ENCODE measurements around the gene IL17RB.

The IL17RB gene

DNA sequence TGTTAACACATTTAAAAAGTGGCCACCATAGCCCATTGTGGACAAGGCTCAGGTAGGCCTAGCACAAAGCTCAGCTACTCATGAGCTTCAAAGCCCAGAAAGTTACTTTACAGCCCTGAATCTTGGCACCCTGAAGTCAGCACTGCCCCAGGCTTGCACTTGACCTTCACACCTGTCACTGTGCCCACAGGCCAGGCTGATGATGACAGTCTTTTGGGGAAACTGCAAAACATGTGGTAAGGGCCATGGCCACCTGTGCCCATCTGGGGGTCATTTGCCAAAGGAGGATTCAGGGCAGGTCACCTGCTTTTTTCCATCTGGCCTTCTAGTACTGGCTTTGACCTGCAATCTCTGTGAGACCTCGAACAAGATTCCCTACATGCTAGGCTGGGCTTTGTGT lies 11.1 kb upstream of the IL17RB start:
- CTCF ChIA-PET = no interaction called here
- TF ChIP-seq, protein P1, sequence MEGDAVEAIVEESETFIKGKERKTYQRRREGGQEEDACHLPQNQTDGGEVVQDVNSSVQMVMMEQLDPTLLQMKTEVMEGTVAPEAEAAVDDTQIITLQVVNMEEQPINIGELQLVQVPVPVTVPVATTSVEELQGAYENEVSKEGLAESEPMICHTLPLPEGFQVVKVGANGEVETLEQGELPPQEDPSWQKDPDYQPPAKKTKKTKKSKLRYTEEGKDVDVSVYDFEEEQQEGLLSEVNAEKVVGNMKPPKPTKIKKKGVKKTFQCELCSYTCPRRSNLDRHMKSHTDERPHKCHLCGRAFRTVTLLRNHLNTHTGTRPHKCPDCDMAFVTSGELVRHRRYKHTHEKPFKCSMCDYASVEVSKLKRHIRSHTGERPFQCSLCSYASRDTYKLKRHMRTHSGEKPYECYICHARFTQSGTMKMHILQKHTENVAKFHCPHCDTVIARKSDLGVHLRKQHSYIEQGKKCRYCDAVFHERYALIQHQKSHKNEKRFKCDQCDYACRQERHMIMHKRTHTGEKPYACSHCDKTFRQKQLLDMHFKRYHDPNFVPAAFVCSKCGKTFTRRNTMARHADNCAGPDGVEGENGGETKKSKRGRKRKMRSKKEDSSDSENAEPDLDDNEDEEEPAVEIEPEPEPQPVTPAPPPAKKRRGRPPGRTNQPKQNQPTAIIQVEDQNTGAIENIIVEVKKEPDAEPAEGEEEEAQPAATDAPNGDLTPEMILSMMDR (conservative IDR thresholded peaks at IDR 0.05; ENCODE audit: low read depth) = no peak
- no peak overlapping the region for H3K27ac ChIP-seq
- POLR2A ChIA-PET (ENCODE audit: low non-redundant PET) = no interaction called here
- DNase-seq (ENCODE audit: low spot score) = no peak

- no peak overlapping the region for H3K27ac ChIP-seq
- ChIA-PET POLR2A (ENCODE audit: low non-redundant PET) (no interaction called here), CTCF (no interaction called here)
- TF ChIP-seq, protein P1 (conservative IDR thresholded peaks at IDR 0.05; ENCODE audit: low read depth) = no peak
- no peak for DNase-seq (ENCODE audit: low spot score)
Observed at GRCh38 chr3:53836084-53836872, 10.1 kb upstream of the IL17RB start.

GRCh38 chr3:53837331-53837730 lies 9.0 kb upstream of the IL17RB start:
- POLR2A ChIA-PET (ENCODE audit: low non-redundant PET) = no interaction called here
- CTCF ChIA-PET = no interaction called here
- no peak overlapping the region for H3K27ac ChIP-seq
- DNase-seq (ENCODE audit: low spot score) = no peak
- TF ChIP-seq, protein P1 (conservative IDR thresholded peaks at IDR 0.05; ENCODE audit: low read depth) = no peak

GRCh38 chr3:53841296-53841695 lies 5.1 kb upstream of the IL17RB start:
- no peak for DNase-seq (ENCODE audit: low spot score)
- TF ChIP-seq, protein P1 (conservative IDR thresholded peaks at IDR 0.05; ENCODE audit: low read depth) = no peak
- H3K27ac ChIP-seq = no peak overlapping the region
- POLR2A ChIA-PET (ENCODE audit: low non-redundant PET) = no interaction called here
- CTCF ChIA-PET = no interaction called here

GRCh38 chr3:53842436-53843194 lies 3.8 kb upstream of the IL17RB start:
- ChIA-PET CTCF (interaction anchor here (0.6 kb wide), 2 partner anchors 11 to 315 kb away, joined by 3 read pairs; no protein-coding TSS in a partner anchor), POLR2A (ENCODE audit: low non-redundant PET) (no interaction called here)
- no peak overlapping the region for H3K27ac ChIP-seq
- TF ChIP-seq, protein P1 (conservative IDR thresholded peaks at IDR 0.05; ENCODE audit: low read depth) = no peak
- DNase-seq (ENCODE audit: low spot score) = no peak

DNA sequence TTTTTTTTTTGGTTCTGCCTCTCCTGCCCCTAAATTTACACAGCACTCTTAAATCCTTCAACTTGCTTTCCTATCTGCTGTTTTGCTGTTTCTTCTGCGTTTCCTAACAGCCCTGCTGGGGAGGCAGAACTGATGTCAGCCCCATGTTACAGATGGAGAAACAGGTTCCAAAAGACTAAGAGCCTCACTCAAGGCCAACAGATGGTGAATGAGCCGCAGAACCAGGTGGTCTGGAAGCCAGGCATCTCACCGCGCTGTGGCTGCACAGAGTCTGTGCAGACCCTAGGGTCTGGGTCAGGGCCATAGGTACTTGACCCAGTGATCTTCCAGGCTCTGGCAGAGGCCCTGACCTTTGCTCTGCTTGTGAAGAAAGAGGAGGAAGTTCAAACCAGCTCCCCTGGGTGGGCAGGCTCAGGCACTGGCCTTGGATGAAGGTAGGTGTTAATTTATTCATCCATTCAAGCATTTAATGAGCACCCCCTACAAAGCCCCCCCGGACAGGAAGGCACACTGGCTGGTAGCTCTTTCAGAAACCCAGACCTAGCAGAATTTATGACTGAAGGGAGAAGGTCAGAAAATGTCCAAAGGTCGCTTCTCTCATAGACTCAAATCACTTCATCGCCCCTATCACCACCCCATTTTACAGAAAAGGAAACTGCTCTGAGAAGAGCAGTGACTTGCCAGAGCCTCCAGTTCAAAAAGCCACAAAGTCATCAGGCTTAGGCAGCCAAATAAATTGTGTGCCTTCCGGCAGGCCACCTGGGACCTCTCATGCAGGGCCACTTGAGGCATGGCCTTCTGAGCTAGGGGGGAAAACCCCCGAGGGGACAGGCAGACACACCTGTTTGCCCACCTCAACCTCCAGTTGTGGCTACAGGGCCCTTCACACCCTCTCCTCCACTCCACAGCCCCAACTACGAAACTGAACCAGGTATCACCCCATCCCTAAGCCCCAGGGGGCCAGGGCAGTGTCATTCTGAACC lies 2.9 kb upstream of the IL17RB start:
- TF ChIP-seq, protein P1 (conservative IDR thresholded peaks at IDR 0.05; ENCODE audit: low read depth) = no peak
- CTCF ChIA-PET = interaction anchor here (0.7 kb wide), 1 partner anchor 1005 kb away, joined by 5 read pairs; no protein-coding TSS in a partner anchor
- DNase-seq (ENCODE audit: low spot score) = no peak
- no peak overlapping the region for H3K27ac ChIP-seq
- POLR2A ChIA-PET (ENCODE audit: low non-redundant PET) = no interaction called here
